ENCODE results near the gene CAMKMT.

CAMKMT gene

GRCh38 chr2:44459739-44460138 lies 98.0 kb downstream of the CAMKMT start:
- DNase-seq (ENCODE audit: extremely low read depth, low read depth), result no peak
- TF ChIP-seq CTCF (IDR thresholded peaks at IDR 0.05; ENCODE audit: low read depth, low read length, missing control alignments), result no peak
- no peak overlapping the region for H3K4me3 ChIP-seq (replicated peaks; ENCODE audit: low read depth, low read length)

GRCh38 chr2:44462934-44463849 lies 101.4 kb downstream of the CAMKMT start:
- no peak for DNase-seq (ENCODE audit: extremely low read depth, low read depth)
- H3K4me3 ChIP-seq (replicated peaks; ENCODE audit: low read depth, low read length), result no peak overlapping the region
- TF ChIP-seq CTCF (IDR thresholded peaks at IDR 0.05; ENCODE audit: low read depth, low read length, missing control alignments), result no peak

DNA sequence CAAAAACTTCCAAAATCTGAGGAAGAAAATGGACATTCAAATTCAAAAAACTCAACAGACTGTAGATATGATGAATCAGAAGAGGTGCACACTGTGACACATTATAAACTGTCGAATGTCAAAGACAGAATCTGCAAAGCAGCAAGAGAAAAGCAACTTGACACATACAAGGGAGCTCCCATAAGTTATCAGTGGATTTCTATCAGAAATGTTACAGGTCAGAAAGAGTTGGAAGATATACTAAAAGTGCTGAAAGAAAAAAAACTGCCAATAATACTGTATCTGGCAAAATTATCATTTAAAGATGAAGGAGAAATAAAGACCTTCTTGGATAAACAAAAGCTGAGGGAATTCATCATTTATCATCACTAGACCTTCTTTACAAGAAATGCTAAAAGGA lies 102.7 kb downstream of the CAMKMT start:
- H3K4me3 ChIP-seq (replicated peaks; ENCODE audit: low read depth, low read length), result no peak overlapping the region
- no peak for DNase-seq (ENCODE audit: extremely low read depth, low read depth)
- TF ChIP-seq CTCF (IDR thresholded peaks at IDR 0.05; ENCODE audit: low read depth, low read length, missing control alignments), result no peak

- H3K4me3 ChIP-seq (replicated peaks; ENCODE audit: low read depth, low read length), result no peak overlapping the region
- no peak for DNase-seq (ENCODE audit: extremely low read depth, low read depth)
Measured at GRCh38 chr2:44470151-44470550, 108.4 kb downstream of the CAMKMT start.

GRCh38 chr2:44477657-44478414 lies 116.1 kb downstream of the CAMKMT start:
- no peak for DNase-seq (ENCODE audit: extremely low read depth, low read depth)
- no peak for TF ChIP-seq CTCF (IDR thresholded peaks at IDR 0.05; ENCODE audit: low read depth, low read length, missing control alignments)
- no peak overlapping the region for H3K4me3 ChIP-seq (replicated peaks; ENCODE audit: low read depth, low read length)

More at GRCh38 chr2:44470151-44470550, 108.4 kb downstream of the CAMKMT start:
- TF ChIP-seq CTCF (IDR thresholded peaks at IDR 0.05; ENCODE audit: low read depth, low read length, missing control alignments), result no peak

- peak; percentile 100 for TF ChIP-seq CTCF (IDR thresholded peaks at IDR 0.05; ENCODE audit: low read depth, low read length, missing control alignments)
- peak; percentile 90 for DNase-seq (ENCODE audit: extremely low read depth, low read depth)
- no peak overlapping the region for H3K4me3 ChIP-seq (replicated peaks; ENCODE audit: low read depth, low read length)
Measured at GRCh38 chr2:44479127-44479887, 117.6 kb downstream of the CAMKMT start.
